ENCODE results near the gene CLPSL2. TPM values are rescaled to one million over a fixed set of nuclear protein-coding genes. Genes with fewer than 3 reads are reported as not detected.

The CLPSL2 gene
- not detected for total RNA-seq

GRCh38 chr6:35776364-35777215 is at the start of gene CLPSL2:
Gene CLPSL2 (plus strand): TSS chr6:35776598. CDS start chr6:35776619, 21 bp downstream.

GRCh38 chr6:35736982-35737412 is 39.4 kb upstream of the CLPSL2 start, which contains the start of gene ARMC12:
Gene ARMC12 (plus strand): TSS chr6:35737032. CDS start chr6:35737109, 77 bp downstream.

GRCh38 chr6:35780719-35781118 is 4.3 kb downstream of the CLPSL2 start, which contains the start of gene CLPSL1:
Gene CLPSL1 (plus strand): TSS chr6:35781019. CDS start chr6:35781111, 92 bp downstream.

GRCh38 chr6:35804996-35805736 is 28.8 kb downstream of the CLPSL2 start, which contains the start of gene LHFPL5:
Gene LHFPL5 (plus strand): TSS chr6:35805352. CDS start chr6:35805671, 319 bp downstream.

Other genes with a start within 250 kb of the CLPSL2 start
- 11.0 TPM for gene FKBP5, start 87.7 kb upstream of the CLPSL2 start, total RNA-seq
- 0.23 TPM for gene ARMC12, start 39.6 kb upstream of the CLPSL2 start, total RNA-seq
- gene CLPSL1, start 4.4 kb downstream of the CLPSL2 start, total RNA-seq, result not detected
- not detected for gene CLPS, start 20.7 kb downstream of the CLPSL2 start, total RNA-seq
- not detected for gene LHFPL5, start 28.8 kb downstream of the CLPSL2 start, total RNA-seq
- gene SRPK1, start 144.5 kb downstream of the CLPSL2 start, total RNA-seq, result 39.8 TPM
- 0.29 TPM for gene SLC26A8, start 248.0 kb downstream of the CLPSL2 start, total RNA-seq

Data from metanephros (tissue), 1 donor.